IPS-18a (cell line): ENCODE measurements around the gene ATG4D.
"Not testable (repeated sequence)": the region's sequence is repeated elsewhere in the genome, so short reads cannot be mapped to it uniquely, and the experiment has no call there.

Source experiments
- H3K27ac ChIP-seq: one replicate; pipeline ENCODE4 v1.5.1; 2013; ENCODE audit warnings: low read length
- H3K27me3 ChIP-seq: one replicate; pipeline ENCODE4 v1.6.1; 2013; ENCODE audit warnings: mild to moderate bottlenecking, low read length; ENCODE audit not compliant: control insufficient read depth, insufficient read depth
- H3K36me3 ChIP-seq: one replicate; pipeline ENCODE4 v1.6.1; 2013; ENCODE audit warnings: low read depth, low read length; ENCODE audit not compliant: control insufficient read depth
- H3K4me1 ChIP-seq: one replicate; pipeline ENCODE4 v1.6.1; 2013; ENCODE audit warnings: low read depth, low read length; ENCODE audit not compliant: control insufficient read depth
- H3K4me3 ChIP-seq: one replicate; pipeline ENCODE4 v1.5.1; 2013; ENCODE audit warnings: low read length
- H3K9ac ChIP-seq: one replicate; pipeline ENCODE4 v1.6.1; 2013; ENCODE audit warnings: mild to moderate bottlenecking, low read length, moderate library complexity
- H3K9me3 ChIP-seq: one replicate; pipeline ENCODE4 v1.6.1; 2013; ENCODE audit warnings: low read depth, low read length; ENCODE audit not compliant: control insufficient read depth

The ATG4D gene

DNA sequence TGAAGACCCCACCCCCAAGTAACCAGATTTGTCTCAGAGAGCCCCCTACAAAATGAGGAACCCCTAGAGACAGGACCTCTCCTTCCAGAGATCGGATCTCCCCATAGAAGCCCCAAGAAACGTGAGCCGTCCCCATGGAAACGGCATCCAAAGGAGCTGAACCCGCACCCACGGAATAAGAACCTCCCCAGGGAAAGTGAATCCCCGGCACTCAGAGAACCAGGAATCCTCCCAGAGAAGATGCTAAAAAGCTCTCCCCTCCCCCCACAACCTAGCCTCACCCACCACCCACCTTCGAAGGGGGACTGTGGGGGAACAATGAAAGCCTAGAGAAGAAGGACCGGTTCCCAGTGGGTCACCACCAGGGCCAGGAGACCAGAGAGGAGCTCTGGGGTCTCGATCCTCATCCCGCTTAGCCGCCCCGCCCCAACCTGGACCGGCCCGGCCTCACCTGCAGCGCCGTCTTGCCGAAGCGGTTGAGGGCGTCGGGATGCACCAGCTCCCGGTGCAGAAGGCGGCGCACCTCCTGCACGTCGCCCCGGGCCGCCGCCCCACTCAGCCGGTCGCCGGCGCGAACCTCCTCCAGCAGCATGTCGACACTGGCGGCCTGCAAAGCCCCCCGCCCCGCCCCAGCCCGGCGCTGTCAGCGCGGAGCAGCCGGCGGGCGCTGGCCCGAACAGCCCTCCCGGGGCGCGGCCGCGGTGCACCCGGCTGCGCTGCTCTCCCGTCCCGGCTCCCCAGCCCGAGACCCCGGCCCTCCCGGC, 24.5 kb downstream of the ATG4D start:
- peak overlapping the region; percentile 55 for H3K4me3 ChIP-seq
- H3K9ac ChIP-seq: peak overlapping the region; percentile 27
- H3K9me3 ChIP-seq: no peaks in the 10 kb centered on the region
- H3K27me3 ChIP-seq: peaks cover 18% of the 10 kb centered on the region
- peaks cover 9% of the 10 kb centered on the region for H3K4me1 ChIP-seq
- H3K27ac ChIP-seq: no peak overlapping the region
- H3K36me3 ChIP-seq: no peaks in the 10 kb centered on the region

DNA sequence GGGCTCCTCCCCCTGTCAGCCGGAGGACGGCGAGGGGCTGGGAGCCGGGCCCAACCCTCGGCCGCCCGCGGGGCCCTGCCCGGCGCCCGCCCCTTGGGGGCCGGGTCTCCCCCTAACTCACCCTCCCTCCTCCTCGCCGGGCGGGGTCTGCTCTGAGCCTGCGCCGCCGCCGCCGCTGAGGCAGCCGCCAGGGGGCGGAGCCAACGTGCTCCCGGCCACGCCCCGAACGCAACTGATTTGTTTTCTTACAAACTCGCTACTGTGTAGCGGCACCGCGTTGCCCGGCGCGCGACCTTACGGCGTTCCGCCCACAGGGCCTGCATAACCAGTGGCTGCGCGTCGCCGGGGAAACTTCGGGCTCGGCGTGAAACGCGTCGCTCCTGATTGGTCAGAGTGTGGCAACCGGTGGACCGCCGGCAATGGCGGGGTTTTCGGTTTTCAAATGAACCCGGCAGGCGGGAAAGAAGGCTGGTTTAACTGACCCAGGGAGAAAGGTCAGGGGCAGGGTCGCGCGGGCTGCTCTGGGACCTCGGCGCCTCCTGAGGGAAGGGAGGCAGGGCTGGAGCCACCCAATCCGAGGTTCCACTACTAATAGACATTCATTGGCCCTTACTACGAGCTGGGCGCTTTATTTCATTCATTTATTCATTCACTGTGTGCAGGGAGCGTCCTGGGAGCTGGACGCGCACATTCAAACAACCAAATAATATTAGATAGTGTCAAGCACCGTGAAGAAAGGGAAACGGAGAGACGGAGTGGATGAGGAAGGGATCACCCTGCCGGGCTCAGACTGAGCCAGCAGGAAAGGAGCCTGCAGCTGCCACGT, 25.3 kb downstream of the ATG4D start, which contains the start of gene CDKN2D:
Gene CDKN2D (minus strand): TSS at position 154 of the 826 bp plus-strand sequence. CDS start 326 bp downstream, outside the sequence.
- H3K4me1 ChIP-seq: peaks cover 9% of the 10 kb centered on the region
- H3K36me3 ChIP-seq: no peaks in the 10 kb centered on the region
- peak within 1 kb of the TSS; percentile 98 for H3K9ac ChIP-seq
- H3K27me3 ChIP-seq: peaks cover 18% of the 10 kb centered on the region
- no peaks in the 10 kb centered on the region for H3K9me3 ChIP-seq
- H3K27ac ChIP-seq: peak within 1 kb of the TSS; percentile 78
- H3K4me3 ChIP-seq: peak within 1 kb of the TSS; percentile 80

DNA sequence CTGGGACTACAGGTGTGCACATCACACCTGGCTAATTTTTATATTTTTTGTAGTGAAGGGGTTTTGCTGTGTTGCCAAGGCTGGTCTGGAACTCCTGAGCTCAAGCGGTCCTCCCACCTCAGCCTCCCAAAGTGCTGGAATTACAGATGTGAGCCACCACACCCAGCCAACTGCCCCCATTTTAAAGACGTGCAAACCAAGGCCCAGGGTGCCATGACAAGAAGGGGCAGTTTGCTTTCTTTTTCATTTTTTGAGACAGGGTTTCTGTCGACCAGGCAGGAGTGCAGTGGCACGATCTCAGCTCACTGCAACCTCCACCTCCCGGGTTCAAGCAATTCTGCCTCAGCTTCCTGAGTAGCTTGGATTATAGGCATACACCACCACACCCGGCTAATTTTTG, 30.1 kb downstream of the ATG4D start:
- H3K9me3 ChIP-seq, H3K9ac ChIP-seq, H3K27me3 ChIP-seq, H3K4me3 ChIP-seq, H3K36me3 ChIP-seq, H3K4me1 ChIP-seq, H3K27ac ChIP-seq: not testable (repeated sequence)

DNA sequence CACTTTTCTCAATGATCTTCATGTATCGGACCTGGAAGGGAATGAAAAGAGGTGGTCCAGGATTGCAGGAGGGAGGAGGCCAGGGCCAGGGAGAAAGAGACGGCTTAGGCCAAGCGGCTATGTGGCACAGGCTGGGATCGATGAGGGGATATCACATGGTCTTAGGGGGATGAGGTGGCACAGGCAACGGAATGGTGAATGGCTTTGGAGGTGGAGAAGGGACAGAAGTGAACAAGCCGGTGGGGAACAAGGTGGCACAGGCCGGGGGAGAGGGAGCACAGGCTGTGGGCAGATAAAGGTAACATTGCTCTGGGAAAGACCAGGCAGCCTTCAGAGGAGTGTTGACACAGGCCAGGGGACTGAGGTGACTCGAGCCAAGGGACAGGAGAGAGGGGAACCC, 30.8 kb downstream of the ATG4D start:
- no peak overlapping the region for H3K27ac ChIP-seq
- no peaks in the 10 kb centered on the region for H3K9me3 ChIP-seq
- H3K4me3 ChIP-seq: no peak overlapping the region
- H3K4me1 ChIP-seq: no peaks in the 10 kb centered on the region
- H3K36me3 ChIP-seq: peaks cover 5% of the 10 kb centered on the region
- H3K27me3 ChIP-seq: no peaks in the 10 kb centered on the region
- no peak overlapping the region for H3K9ac ChIP-seq

DNA sequence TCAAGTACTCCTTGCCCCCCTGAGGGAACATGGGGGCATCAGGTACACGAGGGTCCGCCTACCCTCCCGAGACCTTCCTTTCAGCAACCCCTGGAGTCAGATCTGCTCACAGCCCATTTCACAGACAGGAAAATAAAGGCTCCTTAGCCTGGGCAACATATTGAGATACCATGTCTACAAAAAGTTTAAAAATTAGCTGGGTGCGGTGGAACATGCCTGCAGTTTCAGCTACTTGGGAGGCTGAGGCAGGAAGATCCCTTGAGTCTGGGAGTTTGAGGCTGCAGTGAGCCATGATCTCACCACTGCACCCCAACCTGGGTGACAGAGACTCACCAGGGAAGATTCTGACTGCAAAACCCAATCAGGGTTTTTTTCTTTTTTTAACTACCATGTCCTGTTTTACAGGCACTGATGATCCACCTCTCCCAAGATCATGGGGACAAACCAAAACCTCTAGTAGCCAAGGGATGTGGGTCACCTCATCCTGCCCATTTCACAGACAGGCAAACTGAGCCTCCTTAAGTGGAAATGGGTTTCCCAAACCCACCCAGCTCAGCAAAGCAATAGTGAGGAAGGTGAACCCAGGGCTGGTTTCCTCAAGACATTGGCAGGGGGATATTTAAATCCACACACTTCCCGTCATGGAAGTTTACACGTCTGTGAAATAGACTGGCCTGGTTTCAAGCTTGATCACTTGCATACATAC, 31.5 kb downstream of the ATG4D start:
- Histone ChIP-seq H3K27me3 (no peaks in the 10 kb centered on the region), H3K4me1 (no peaks in the 10 kb centered on the region), H3K36me3 (peaks cover 8% of the 10 kb centered on the region), H3K27ac (no peak overlapping the region), H3K9ac (no peak overlapping the region), H3K9me3 (no peaks in the 10 kb centered on the region), H3K4me3 (no peak overlapping the region)

DNA sequence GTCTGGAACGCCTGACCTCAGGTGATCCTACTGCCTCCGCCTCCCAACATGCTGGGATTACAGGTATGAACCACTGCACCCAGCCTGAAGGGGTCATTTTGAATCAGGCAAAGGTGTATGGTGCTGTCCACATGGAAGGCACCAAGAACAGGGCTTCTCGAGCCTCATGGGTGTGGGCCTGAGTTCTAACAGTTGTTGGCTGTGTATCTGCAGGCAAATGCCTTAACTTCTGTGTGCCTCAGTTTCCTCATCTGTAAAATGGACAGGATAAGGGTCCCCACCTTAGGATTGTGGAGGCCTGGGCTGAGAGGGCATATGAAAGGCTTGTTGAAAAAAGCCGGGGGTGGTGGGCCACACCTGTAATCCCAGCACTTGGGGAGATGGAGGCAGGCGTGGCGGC, 34.2 kb downstream of the ATG4D start:
- H3K4me1 ChIP-seq: no peaks in the 10 kb centered on the region
- H3K4me3 ChIP-seq: no peak overlapping the region
- no peaks in the 10 kb centered on the region for H3K9me3 ChIP-seq
- H3K9ac ChIP-seq: no peak overlapping the region
- H3K27ac ChIP-seq: no peak overlapping the region
- no peaks in the 10 kb centered on the region for H3K27me3 ChIP-seq
- peaks cover 8% of the 10 kb centered on the region for H3K36me3 ChIP-seq

DNA sequence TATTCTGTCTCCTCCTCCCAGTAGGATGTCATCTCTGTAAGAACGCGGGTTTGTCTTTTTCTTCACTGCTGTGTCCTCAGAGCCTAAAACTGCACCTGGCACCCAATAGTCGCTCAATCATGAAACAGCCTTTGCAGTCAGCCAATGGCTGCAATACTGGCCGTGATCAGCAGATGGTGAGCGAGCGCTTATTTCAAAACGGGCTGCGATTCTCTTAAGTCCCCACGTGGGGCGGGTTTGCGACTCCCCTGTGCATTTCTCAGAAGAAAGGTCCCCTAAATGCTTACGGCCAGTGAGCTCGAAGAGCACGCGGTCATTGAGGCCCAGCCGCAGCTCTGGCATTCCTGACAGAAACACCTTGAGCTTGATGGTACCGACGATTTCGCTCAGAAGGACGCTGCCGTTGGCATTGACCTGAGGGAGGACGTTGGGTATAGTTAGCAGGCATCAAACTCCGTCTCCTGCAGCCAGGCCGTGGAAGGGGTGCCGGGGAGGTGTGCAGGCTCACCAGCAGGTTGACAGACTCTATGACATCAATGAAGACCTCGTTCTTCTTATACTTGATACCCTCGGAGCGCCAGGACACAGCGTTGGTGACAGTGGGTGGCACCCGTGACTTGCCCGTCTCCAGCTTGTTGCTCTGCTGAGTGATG, 37.4 kb downstream of the ATG4D start:
- H3K9ac ChIP-seq: no peak overlapping the region
- no peak overlapping the region for H3K4me3 ChIP-seq
- no peaks in the 10 kb centered on the region for H3K9me3 ChIP-seq
- H3K27ac ChIP-seq: no peak overlapping the region
- H3K27me3 ChIP-seq: no peaks in the 10 kb centered on the region
- no peaks in the 10 kb centered on the region for H3K4me1 ChIP-seq
- H3K36me3 ChIP-seq: peaks cover 5% of the 10 kb centered on the region

DNA sequence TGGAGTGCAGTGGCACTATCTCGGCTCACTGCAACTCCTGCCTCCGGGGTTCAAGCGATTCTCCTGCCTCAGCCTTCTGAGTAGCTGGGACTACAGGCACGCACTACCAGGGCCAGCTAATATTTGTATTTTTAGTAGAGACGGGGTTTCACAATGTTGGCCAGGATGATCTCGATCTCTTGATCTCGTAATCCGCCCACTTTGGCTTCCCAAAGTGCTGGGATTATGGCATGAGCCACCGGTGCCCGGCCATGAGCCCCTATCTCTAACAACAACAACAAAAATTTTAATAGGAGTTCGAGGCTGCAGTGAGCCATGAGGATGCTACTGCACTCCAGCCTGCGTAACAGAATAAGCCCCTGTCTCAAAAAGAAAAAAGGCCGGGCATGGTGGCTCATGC, 38.4 kb downstream of the ATG4D start:
- Histone ChIP-seq H3K4me1 (no peaks in the 10 kb centered on the region), H3K9ac (no peak overlapping the region), H3K27ac (no peak overlapping the region), H3K36me3 (peaks cover 5% of the 10 kb centered on the region), H3K4me3 (no peak overlapping the region), H3K27me3 (no peaks in the 10 kb centered on the region), H3K9me3 (no peaks in the 10 kb centered on the region)

DNA sequence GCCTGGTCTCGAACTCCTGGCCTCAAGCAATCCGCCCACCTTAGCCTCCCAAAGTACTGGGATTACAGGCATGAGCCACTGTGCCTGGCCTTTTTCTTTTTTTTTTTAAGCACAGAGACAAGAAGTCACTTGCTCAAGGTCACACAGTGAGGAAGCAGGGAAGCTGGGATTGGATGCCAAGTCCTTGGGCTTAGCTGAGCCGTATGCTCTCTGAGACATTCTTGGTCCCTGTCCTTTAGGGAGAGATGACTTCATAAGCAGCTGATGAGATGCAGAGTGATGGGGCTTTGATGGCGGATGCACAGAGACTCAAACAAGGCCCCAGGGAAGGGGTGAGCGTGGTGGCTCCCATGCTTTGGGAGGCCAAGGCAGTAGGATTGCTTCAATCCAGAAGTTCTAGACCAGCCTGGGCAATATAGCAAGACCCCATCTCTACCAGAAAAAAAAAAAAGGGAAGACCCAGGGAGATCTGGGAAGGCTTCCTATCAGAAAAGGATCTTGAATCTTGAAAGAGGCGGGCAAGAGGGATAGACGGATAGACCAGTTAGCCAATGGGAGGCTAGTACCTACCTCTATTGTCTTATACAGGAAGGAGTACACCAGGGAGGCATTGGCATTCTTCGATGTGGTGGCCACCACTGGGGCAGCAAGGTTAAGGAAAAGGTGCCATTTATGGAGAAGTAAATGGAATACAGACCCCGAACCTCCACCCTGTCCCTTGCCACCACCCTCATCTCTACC, 39.5 kb downstream of the ATG4D start:
- Histone ChIP-seq H3K27me3 (no peaks in the 10 kb centered on the region), H3K4me3 (no peak overlapping the region), H3K36me3 (peaks cover 5% of the 10 kb centered on the region), H3K9ac (no peak overlapping the region), H3K9me3 (no peaks in the 10 kb centered on the region), H3K4me1 (no peaks in the 10 kb centered on the region), H3K27ac (no peak overlapping the region)

DNA sequence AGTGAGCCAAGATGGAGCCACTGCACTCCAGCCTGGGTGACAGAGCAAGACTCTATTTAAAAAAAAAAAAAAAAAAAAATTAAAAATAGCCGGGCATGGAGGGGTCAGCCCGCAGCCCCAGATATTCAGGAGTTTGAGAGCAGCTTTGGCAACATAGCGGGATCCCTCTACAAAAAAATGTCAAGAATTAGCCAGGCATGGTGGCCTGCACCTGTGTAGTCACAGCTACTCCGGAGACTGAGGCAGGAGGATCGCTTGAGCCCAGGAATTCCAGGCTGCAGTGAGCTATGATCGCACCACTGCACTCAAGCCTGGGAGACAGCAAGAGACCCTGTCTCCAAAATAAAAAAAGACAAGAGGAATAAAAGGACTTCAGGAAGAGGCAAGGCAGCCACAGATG, 42.7 kb downstream of the ATG4D start:
- Histone ChIP-seq H3K27me3 (no peaks in the 10 kb centered on the region), H3K36me3 (no peaks in the 10 kb centered on the region), H3K4me3 (peak overlapping the region; percentile 63), H3K9ac (no peak overlapping the region), H3K4me1 (no peaks in the 10 kb centered on the region), H3K9me3 (no peaks in the 10 kb centered on the region), H3K27ac (no peak overlapping the region)
